Tibial artery (tissue), 4 donors: ENCODE data around the gene C7orf33.

Source experiments
- DNase-seq, 2 donors: peaks; one replicate each; pipeline ENCODE4 v3.0.0-alpha.2; 2019
- H3K27ac ChIP-seq, 2 donors: fragments of 200-600 bp; sonication (generic) in 1 of 2; 1 replicate in 1 of 2; 2 replicates in 1 of 2; pipeline ENCODE4 v1.5.1; 2018 to 2019; ENCODE audit warnings: mild to moderate bottlenecking in 1 of 2
- H3K27me3 ChIP-seq, 2 donors: fragments of 200-600 bp; sonication (generic) in 1 of 2; one replicate each; pipeline versions ENCODE4 v1.5.1 to v1.6.0; 2016 to 2019
- H3K36me3 ChIP-seq, 3 donors: fragments of 200-600 bp; sonication (generic) in 2 of 3; one replicate each; pipeline ENCODE4 v1.5.1; 2016 to 2019; ENCODE audit warnings: mild to moderate bottlenecking in 2 of 3
- H3K4me1 ChIP-seq, 4 donors: fragments of 200-600 bp; sonication (generic) in 2 of 4; 1 replicate in 3 of 4; 2 replicates in 1 of 4; pipeline ENCODE4 v1.5.1; 2016 to 2019
- H3K4me3 ChIP-seq, 2 donors: fragments of 200-600 bp; sonication (generic) in 1 of 2; 1 replicate in 1 of 2; 2 replicates in 1 of 2; pipeline ENCODE4 v1.5.1; 2018 to 2019; ENCODE audit warnings: mild to moderate bottlenecking in 2 of 2
- H3K9me3 ChIP-seq, 3 donors: fragments of 200-600 bp; sonication (generic) in 1 of 3; one replicate each; pipeline ENCODE4 v1.5.1; 2016 to 2019
- CTCF ChIP-seq, 2 experiments: fragments of 200-600 bp in 1 of 2; fragments of 450-650 bp in 1 of 2; IDR thresholded peaks; one replicate each; pipeline ENCODE4 v1.5.1; 2017 to 2019; ENCODE audit warnings: antibody characterized with exemption in 2 of 2, mild to moderate bottlenecking in 1 of 2, moderate library complexity in 1 of 2
- intact Hi-C: fragments of 100-400 bp; cut with DNase I; formaldehyde crosslinking; loops from one replicate; pipeline ENCODE4 v1.15.0; 2023; ENCODE audit warnings: low total_unique reads

C7orf33 gene

DNA sequence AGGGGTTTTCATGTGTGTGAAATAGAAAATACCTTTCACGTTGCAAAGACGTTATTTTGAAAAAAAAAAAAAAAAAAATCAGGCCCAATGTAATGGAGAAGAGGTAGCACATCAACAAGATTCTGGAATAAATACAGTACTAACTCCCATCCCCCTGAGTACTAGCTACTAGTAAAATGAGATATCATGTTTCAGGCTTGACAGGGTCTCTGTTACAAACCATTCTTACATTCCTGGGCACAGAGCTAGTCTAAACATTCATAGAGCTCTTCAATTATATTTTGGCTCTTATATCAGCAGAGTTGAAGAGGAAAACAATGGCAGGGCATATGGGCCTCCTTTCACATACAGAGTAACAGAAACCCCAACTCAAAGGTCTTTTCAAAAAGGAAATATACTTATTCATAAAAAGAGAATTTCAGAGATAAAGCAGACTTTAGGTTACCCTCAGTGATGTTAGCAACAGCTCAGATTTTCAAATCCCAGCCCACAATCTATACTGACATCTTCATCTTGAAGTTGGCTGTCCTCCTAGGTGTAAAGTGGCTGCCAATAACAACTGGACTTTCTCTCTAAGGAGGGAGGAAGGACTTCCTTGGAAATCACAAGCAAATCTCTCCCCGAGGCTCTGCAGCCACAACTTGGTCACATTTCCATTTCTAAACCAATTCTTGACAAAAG lies 18.6 kb downstream of the C7orf33 start:
- H3K4me1 ChIP-seq, result no peaks in the 10 kb centered on the region
- no peak overlapping the region for H3K27ac ChIP-seq
- no peak for TF ChIP-seq CTCF (IDR thresholded peaks at IDR 0.05)
- no peak overlapping the region for H3K4me3 ChIP-seq
- peaks cover 0 to 3% of the 10 kb centered on the region in 2 donors for H3K27me3 ChIP-seq
- no peaks in the 10 kb centered on the region for H3K9me3 ChIP-seq
- DNase-seq, result no peak
- no peaks in the 10 kb centered on the region for H3K36me3 ChIP-seq
- intact Hi-C loops, result no loop called here

DNA sequence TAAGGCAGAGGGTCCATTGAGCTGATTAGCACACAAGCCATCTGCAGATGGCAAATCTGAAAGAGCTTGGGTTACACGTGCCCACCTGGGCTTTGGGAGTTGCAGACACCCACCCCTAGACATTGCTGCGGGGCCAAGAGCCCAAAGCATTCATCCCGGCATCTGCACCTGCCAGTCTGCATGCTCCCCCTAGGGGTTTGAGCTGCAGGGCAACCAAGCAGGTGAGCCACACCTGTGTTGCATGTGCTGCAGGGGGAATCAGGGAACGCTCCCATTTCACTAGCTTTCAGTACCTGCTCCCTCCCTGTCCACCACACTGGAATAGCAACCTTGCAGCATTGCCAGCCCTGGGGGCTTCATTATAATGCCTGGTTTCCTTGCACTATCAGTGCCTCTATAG lies 21.1 kb downstream of the C7orf33 start:
- no peaks in the 10 kb centered on the region for H3K9me3 ChIP-seq
- H3K27ac ChIP-seq, result no peak overlapping the region
- peaks cover 0 to 5% of the 10 kb centered on the region in 2 donors for H3K27me3 ChIP-seq
- no peak for TF ChIP-seq CTCF (IDR thresholded peaks at IDR 0.05)
- no peak for DNase-seq
- intact Hi-C loops, result no loop called here
- H3K4me1 ChIP-seq, result no peaks in the 10 kb centered on the region
- H3K4me3 ChIP-seq, result no peak overlapping the region
- H3K36me3 ChIP-seq, result no peaks in the 10 kb centered on the region

DNA sequence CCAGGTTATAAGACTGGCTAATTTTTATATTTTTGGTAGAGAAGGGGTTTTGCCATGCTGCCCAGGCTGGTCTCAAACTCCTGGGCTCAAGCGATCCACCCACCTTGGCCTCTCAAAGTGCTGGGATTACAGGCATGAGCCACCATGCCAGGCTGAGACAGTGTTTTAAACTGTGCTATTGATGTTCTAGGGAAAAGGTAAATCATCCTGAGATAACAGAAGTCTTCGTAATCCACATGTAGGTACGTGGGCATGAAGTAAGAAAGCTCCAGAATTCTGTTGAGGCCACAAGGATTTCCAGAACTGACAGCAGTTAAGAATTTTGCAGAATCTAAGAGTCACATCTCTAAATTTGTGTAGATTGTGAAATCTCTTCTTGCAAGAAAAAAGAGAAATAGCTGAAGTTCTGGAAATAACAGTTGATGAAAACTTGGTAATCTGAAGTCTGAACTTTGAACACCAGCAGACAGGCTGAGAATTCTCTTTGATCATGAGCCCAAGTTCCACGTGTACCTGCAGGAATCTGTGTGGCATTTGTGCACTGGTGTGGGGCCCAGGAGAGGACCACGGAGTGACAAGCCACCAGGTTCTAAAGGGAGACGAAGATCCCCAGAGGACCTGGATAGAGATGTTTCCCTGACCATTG lies 24.6 kb downstream of the C7orf33 start:
- intact Hi-C loops, result no loop called here
- Histone ChIP-seq H3K27ac (no peak overlapping the region), H3K4me3 (no peak overlapping the region), H3K9me3 (no peaks in the 10 kb centered on the region), H3K36me3 (no peaks in the 10 kb centered on the region), H3K4me1 (no peaks in the 10 kb centered on the region), H3K27me3 (peaks cover 0 to 31% of the 10 kb centered on the region in 2 donors)
- no peak for DNase-seq
- TF ChIP-seq CTCF (IDR thresholded peaks at IDR 0.05), result no peak

DNA sequence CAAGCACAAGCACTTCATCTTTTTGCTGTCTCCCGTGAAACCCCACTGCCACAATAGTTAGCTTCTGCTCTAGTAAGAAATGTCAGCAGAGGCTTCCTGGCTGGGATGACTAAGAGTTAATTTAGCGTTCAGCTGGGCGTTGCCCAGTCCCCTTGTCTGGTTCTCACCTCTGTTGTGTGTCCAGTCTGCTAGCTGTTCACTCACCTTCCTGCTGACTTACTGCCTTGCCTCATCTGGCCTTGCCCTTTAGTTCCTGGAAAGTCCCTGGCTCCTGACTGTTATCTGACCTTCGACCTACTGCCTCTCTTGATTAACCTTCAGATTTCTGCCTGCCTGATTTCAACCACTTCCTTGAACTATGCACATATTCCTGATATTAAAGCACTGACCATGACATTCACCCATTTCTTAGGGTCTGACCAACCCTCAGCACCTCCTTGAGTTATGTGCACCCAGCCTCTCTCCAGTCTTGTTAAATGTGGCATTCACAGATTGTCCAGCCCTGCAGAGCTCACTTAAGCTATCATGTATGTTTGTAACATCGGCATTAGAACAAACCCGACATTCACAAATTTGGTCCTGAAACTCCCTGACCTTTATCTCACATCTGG lies 30.3 kb downstream of the C7orf33 start:
- Histone ChIP-seq H3K9me3 (no peaks in the 10 kb centered on the region), H3K27ac (no peak overlapping the region), H3K27me3 (peaks cover 0 to 38% of the 10 kb centered on the region in 2 donors), H3K4me1 (peaks cover 0 to 5% (median 0%) of the 10 kb centered on the region in 4 donors), H3K4me3 (no peak overlapping the region), H3K36me3 (no peaks in the 10 kb centered on the region)
- no peak for DNase-seq
- TF ChIP-seq CTCF (IDR thresholded peaks at IDR 0.05), result no peak
- intact Hi-C loops, result no loop called here

DNA sequence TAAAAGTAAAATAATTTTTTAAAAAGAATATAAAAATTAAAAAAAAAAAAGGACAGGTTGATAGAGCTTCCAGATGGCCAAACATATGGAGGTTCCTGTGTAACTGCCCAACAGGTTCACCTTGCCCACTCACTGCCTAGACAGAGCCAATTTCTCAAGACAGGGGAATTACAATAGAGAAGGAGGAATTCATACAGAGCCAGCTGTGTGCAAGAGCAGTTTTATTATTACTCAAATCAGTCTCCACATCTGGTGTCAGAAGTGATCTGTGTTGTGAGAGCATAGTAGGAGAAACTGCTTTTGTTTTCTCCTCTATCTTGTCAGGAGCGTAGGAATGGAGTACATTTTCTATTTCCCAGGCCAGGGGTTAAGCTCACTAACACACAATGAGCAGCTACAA lies 31.0 kb downstream of the C7orf33 start:
- Histone ChIP-seq H3K27ac (no peak overlapping the region), H3K9me3 (no peaks in the 10 kb centered on the region), H3K4me3 (no peak overlapping the region), H3K36me3 (no peaks in the 10 kb centered on the region), H3K4me1 (peaks cover 0 to 5% (median 0%) of the 10 kb centered on the region in 4 donors), H3K27me3 (peaks cover 0 to 33% of the 10 kb centered on the region in 2 donors)
- intact Hi-C loops, result no loop called here
- no peak for TF ChIP-seq CTCF (IDR thresholded peaks at IDR 0.05)
- no peak for DNase-seq
